GM21619 (cell line): Measurements from ENCODE around the gene MYH11.

Source experiments
- ATAC-seq: cut with Tn5 transposase; IDR thresholded peaks from one replicate; pipeline ENCODE4 v1.9.1; 2021; ENCODE audit not compliant: unreplicated experiment

MYH11 gene

GRCh38 chr16:15856901-15857698 lies at the start of gene MYH11:
Gene MYH11, minus strand, starts transcription at chr16:15857028. Its CDS starts 18,776 bp downstream, at chr16:15838252.
- no peak for ATAC-seq

- no peak for ATAC-seq
Measured at GRCh38 chr16:15906439-15906838, 49.6 kb upstream of the MYH11 start.

DNA sequence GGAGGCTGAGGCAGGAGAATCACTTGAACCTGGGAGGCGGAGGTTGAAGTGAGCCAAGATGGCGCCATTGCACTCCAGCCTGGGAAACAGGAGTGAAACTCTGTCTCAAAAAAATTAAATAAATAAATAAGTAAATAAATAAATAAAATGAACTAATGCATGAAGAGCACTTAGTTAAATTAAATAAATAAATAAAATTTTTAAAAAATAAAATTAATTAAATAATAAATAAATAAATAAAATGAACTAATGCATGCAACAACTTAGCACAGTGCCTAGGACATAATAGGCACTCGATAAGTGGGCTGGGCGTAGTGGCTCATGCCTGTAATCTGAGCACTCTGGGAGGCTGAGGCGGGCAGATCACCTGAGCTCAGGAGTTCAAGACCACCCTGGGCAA lies 47.1 kb upstream of the MYH11 start:
- ATAC-seq: no peak

- ATAC-seq: no peak
Measured at GRCh38 chr16:15900901-15901500, 44.2 kb upstream of the MYH11 start.

- no peak for ATAC-seq
Measured at GRCh38 chr16:15900357-15900756, 43.5 kb upstream of the MYH11 start.

DNA sequence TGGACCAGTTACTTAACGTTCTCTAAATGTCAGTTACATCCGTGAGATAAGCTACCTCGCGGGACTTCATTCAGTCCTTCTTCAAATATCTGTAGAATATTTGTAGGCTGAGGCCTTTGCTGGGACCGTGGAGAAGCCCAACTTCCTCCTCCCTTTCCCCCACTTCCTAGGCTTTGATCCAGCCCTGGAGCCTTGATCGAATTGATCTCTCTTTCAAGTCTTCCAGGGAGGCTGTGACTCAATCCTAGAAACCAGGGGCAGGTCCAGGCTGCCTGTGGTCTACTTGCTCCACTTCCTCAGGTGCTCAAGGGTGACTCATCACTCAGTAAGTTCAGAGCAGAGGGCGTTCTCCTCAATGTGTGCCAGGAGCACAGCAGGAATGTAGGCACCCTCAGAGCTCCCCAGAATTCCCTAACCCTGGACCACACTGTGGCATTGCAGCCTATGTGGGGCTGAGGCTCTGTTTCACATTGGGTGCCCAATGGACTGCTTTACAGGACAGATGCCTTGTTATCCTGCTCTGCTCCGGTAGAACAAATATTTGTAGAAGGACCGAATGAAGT lies 42.8 kb upstream of the MYH11 start:
- peak; percentile 61 for ATAC-seq

DNA sequence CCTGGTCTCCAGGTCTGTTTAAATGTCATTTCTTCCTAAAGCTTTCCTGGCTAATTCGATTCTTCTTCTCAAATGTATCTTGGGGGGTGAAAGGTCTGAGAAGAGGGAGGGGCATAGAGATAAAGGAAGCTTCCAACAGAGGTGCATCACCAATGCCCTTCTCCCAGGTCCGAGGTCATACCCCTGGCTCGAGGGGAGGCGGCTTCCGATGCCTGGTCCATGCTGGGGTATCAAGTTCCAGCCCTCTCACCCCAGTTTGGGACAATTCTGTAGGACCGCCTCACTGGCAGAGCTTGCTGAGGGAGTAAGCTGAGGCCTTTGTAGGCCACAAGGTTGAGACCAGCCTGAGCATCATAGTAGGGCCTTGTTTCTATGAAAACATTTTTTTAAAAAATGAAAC lies 41.8 kb upstream of the MYH11 start:
- ATAC-seq: no peak

GRCh38 chr16:15897834-15898254 lies 41.0 kb upstream of the MYH11 start:
- peak; percentile 73 for ATAC-seq

DNA sequence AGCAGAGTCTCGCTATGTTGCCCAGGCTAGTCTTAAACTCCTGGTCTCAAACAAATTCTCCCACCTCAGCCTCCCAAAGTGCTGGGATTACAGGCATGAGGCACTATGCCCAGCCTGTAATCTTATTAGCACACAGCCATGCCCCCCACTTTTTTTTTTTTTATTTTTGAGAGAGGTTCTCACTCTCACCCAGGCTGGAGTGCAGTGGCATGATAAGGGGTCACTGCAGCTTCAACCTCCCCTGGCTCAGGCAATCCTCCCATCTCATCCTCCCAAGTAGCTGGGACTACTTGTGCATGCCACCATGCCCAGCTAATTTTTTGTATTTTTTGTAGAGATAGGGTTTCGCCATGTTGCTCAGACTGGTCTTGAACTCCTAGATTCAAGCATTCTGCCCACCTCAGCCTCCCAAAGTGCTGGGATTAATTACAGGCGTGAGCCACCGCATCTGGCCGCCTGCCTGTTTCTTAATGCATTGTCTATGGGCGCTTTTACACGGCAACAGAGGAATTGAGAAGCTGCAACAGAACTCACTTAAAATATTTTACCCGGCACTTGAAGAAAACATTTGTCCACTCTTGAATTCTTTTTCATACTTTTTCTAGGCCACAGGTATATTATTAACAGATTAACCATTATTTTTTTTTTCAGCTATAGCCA lies 40.4 kb upstream of the MYH11 start:
- ATAC-seq: no peak

GRCh38 chr16:15894571-15895374 lies 37.9 kb upstream of the MYH11 start:
- no peak for ATAC-seq

- no peak for ATAC-seq
Measured at GRCh38 chr16:15891508-15891907, 34.7 kb upstream of the MYH11 start.

DNA sequence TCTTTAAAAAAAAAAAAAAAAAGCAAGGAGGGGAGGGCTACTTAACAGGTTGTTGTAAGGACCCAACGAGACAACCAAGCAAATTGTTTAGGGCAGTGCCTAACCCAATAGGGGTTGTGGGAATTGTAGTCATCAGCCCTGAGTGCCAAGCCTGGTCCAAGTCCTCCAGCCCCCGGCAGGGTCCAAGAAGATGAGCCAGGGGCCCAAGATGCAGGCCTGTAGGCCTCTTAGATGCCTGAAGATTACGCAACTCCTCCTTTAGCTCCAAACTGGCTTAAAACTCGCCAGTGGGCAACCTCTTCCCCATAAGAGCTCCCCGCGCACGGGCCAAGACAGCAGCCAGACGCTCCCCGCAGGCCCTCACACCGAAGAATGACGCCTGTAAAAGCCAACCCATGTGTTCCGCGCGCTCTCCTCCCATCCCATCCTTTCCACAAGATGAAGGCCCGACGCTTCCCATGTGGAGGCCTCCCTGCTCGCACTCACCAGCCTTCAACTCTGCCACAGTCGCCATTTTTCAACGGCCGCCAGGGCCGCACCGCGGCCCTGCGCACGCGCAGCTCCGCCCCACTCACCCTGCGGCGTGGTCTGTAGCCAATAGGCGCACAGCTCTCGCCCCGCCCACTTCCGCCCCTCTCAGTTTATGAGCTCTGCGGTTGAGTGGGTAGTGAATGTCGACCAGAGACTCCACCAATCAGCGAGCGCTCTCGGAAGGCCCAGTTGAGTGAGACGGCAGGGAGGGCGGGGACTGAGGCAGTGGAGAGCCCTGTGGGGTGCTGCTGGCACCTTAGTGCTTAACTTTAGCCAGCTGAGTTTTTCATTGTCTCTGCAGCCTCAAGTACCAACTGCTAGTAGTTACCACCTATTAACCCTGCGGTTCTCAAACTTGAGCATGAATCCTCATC lies 31.5 kb upstream of the MYH11 start, which contains the start of gene CEP20:
CEP20 (minus strand) TSS at position 532 of the 905 bp plus-strand sequence; CDS start at position 514, 18 bp downstream.
- peak; percentile 96 for ATAC-seq

- ATAC-seq: no peak
Measured at GRCh38 chr16:15887283-15887682, 30.5 kb upstream of the MYH11 start.

DNA sequence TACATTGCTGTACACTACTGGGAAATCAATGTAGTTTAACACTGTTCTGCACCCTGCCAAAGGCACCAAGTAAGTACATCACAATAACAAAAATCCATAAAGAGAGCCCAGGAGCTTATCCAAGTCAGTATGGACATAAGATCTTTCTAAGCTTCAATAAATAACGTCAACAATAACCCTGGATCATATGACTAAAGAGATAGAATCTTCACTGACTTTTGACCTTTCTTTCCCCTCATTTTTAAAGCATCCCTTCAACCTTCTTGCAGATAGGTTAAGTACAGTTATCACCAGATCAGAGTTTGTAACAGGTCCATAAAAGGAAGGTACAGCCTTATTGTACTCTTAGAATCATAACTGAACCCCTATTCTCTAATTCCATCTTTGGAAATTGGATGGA lies 29.2 kb upstream of the MYH11 start:
- no peak for ATAC-seq

DNA sequence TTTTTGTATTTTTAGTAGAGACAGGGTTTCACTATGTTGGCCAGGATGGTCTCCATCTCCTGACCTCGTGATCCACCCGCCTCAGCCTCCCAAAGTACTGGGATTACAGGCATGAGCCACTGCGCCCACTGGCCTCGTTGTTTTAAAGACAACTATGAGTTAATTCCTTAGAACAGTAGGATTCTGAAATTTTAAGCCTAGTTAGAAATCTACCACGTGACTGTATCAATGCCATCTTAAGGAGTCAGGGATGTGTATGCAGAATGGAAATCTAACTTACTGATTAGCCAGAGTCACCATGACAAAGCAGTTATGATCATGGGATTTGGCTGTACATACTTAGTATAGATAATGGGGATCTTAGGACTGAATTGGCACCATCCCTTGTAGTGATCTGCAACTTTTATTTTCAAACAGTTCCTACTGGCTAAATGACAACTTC lies 28.8 kb upstream of the MYH11 start:
- no peak for ATAC-seq

GRCh38 chr16:15882563-15882962 lies 25.7 kb upstream of the MYH11 start:
- no peak for ATAC-seq

- no peak for ATAC-seq
Measured at GRCh38 chr16:15881794-15882379, 25.1 kb upstream of the MYH11 start.

- ATAC-seq: no peak
Measured at GRCh38 chr16:15880434-15881308, 23.8 kb upstream of the MYH11 start.
